H9 (cell line): ENCODE data around the gene MYH14. TPM values are rescaled to one million over a fixed set of nuclear protein-coding genes. Genes with fewer than 3 reads are reported as not detected.

Experiments used
- DNase-seq: peaks from one replicate; pipeline ENCODE4 v3.0.0-alpha.2; 2017
- H2AFZ ChIP-seq: one replicate; pipeline ENCODE4 v1.6.1; 2013; ENCODE audit warnings: mild to moderate bottlenecking, low read length, control low read depth, moderate library complexity
- H2AK5ac ChIP-seq: 2 replicates; pipeline ENCODE4 v1.6.1; 2013; ENCODE audit warnings: low read length, control low read depth, mixed read lengths; ENCODE audit not compliant: insufficient read length
- H2BK120ac ChIP-seq: one replicate; pipeline ENCODE4 v1.6.1; 2013; ENCODE audit warnings: low read depth, mild to moderate bottlenecking, low read length, control low read depth, inconsistent platforms; ENCODE audit not compliant: poor library complexity, severe bottlenecking
- H2BK12ac ChIP-seq: 2 replicates; pipeline ENCODE4 v1.6.1; 2013; ENCODE audit warnings: low read length, control low read depth, mixed read lengths, low read depth; ENCODE audit not compliant: insufficient read length
- H2BK15ac ChIP-seq: 2 replicates; pipeline ENCODE4 v1.6.1; 2013; ENCODE audit warnings: low read depth, low read length, control low read depth
- H2BK20ac ChIP-seq: one replicate; pipeline ENCODE4 v1.6.1; 2013; ENCODE audit warnings: low read depth, mild to moderate bottlenecking, low read length, control low read depth, inconsistent platforms; ENCODE audit not compliant: poor library complexity, severe bottlenecking
- H2BK5ac ChIP-seq: 2 replicates; pipeline ENCODE4 v1.6.1; 2013; ENCODE audit warnings: low read length, control low read depth, mixed read lengths; ENCODE audit not compliant: insufficient read length
- H3K14ac ChIP-seq: 2 replicates; pipeline ENCODE4 v1.6.1; 2013; ENCODE audit warnings: low read length, control low read depth; ENCODE audit not compliant: insufficient read depth
- H3K18ac ChIP-seq: 2 replicates; pipeline ENCODE4 v1.6.1; 2013; ENCODE audit warnings: low read depth, mild to moderate bottlenecking, mixed read lengths, low read length, control low read depth; ENCODE audit not compliant: insufficient read length
- H3K23ac ChIP-seq: 2 replicates; pipeline ENCODE4 v1.6.1; 2013; ENCODE audit warnings: low read length, control low read depth, mixed read lengths, low read depth; ENCODE audit not compliant: insufficient read length
- H3K23me2 ChIP-seq: 2 replicates; pipeline ENCODE4 v1.6.1; 2013; ENCODE audit warnings: low read depth, mild to moderate bottlenecking, mixed read lengths, low read length, control low read depth; ENCODE audit not compliant: insufficient read length, poor library complexity, severe bottlenecking
- H3K27ac ChIP-seq: 2 replicates; pipeline ENCODE4 v1.5.1; 2013; ENCODE audit warnings: low read length, control low read depth, mixed read lengths, low read depth; ENCODE audit not compliant: insufficient read length
- H3K27me3 ChIP-seq: 2 replicates; pipeline ENCODE4 v1.6.1; 2013; ENCODE audit warnings: low read length, control low read depth, inconsistent platforms; ENCODE audit not compliant: insufficient read depth
- H3K4ac ChIP-seq: 2 replicates; pipeline ENCODE4 v1.6.1; 2013; ENCODE audit warnings: low read depth, mild to moderate bottlenecking, control low read depth, inconsistent platforms, low read length, moderate library complexity
- H3K4me1 ChIP-seq: 2 replicates; pipeline ENCODE4 v1.6.1; 2013; ENCODE audit warnings: low read length, control low read depth, inconsistent platforms; ENCODE audit not compliant: insufficient read depth
- H3K4me2 ChIP-seq: 2 replicates; pipeline ENCODE4 v1.6.1; 2013; ENCODE audit warnings: low read length, control low read depth, mixed read lengths; ENCODE audit not compliant: insufficient read length, insufficient read depth
- H3K56ac ChIP-seq: 2 replicates; pipeline ENCODE4 v1.6.1; 2013; ENCODE audit warnings: low read depth, mild to moderate bottlenecking, mixed read lengths, low read length, control low read depth; ENCODE audit not compliant: insufficient read length
- H3K79me1 ChIP-seq: 2 replicates; pipeline ENCODE4 v1.6.1; 2013; ENCODE audit warnings: low read depth, mild to moderate bottlenecking, moderate library complexity, low read length, control low read depth, inconsistent platforms; ENCODE audit not compliant: insufficient read depth, poor library complexity, severe bottlenecking
- H3K79me2 ChIP-seq: 2 replicates; pipeline ENCODE4 v1.6.1; 2013; ENCODE audit warnings: low read length, control low read depth, inconsistent platforms; ENCODE audit not compliant: insufficient read depth
- H3K9ac ChIP-seq: 2 replicates; pipeline ENCODE4 v1.6.1; 2013; ENCODE audit warnings: low read length, control low read depth, mixed read lengths; ENCODE audit not compliant: insufficient read length; ENCODE audit errors: extremely low read depth
- H3K9me3 ChIP-seq: one replicate; pipeline ENCODE4 v1.6.1; 2013; ENCODE audit warnings: low read depth, low read length, inconsistent platforms; ENCODE audit not compliant: control insufficient read depth
- H3T11ph ChIP-seq: one replicate; pipeline ENCODE4 v1.6.1; 2013; ENCODE audit warnings: mild to moderate bottlenecking, low read length, control low read depth, inconsistent platforms
- H4K20me1 ChIP-seq: one replicate; pipeline ENCODE4 v1.6.1; 2013; ENCODE audit not compliant: control insufficient read depth, insufficient read length, insufficient read depth
- H4K5ac ChIP-seq: 2 replicates; pipeline ENCODE4 v1.6.1; 2013; ENCODE audit warnings: low read depth, mild to moderate bottlenecking, mixed read lengths, low read length, control low read depth; ENCODE audit not compliant: insufficient read length
- H4K8ac ChIP-seq: replicated peaks from 2 replicates; pipeline ENCODE4 v1.6.1; 2013; ENCODE audit warnings: low read length, control low read depth, mixed read lengths, low read depth; ENCODE audit not compliant: insufficient read length
- H4K91ac ChIP-seq: 2 replicates; pipeline ENCODE4 v1.6.1; 2013; ENCODE audit warnings: low read depth, mild to moderate bottlenecking, moderate library complexity, mixed read lengths, low read length, control low read depth; ENCODE audit not compliant: insufficient read length
- H3K27ac Mint-ChIP-seq, 3 experiments: 2 replicates in 2 of 3; 3 replicates in 1 of 3; pipeline ENCODE4 v1.8.0; 2020 to 2021; ENCODE audit warnings: mixed read lengths in 3 of 3, mild to moderate bottlenecking in 1 of 3, moderate library complexity in 1 of 3
- H3K27me3 Mint-ChIP-seq: 2 replicates; pipeline ENCODE4 v1.8.0; 2021; ENCODE audit warnings: low read depth, mild to moderate bottlenecking, moderate library complexity, mixed read lengths
- H3K36me3 Mint-ChIP-seq, 3 experiments: 2 replicates in 2 of 3; 3 replicates in 1 of 3; pipeline ENCODE4 v1.8.0; 2020 to 2021; ENCODE audit warnings: low read depth in 3 of 3, mixed read lengths in 3 of 3; ENCODE audit not compliant: insufficient read depth in 1 of 3
- H3K4me1 Mint-ChIP-seq, 2 experiments: 2 replicates each; pipeline ENCODE4 v1.8.0; 2020; ENCODE audit warnings: mixed read lengths in 2 of 2
- H3K4me3 Mint-ChIP-seq, 2 experiments: 2 replicates in 1 of 2; 3 replicates in 1 of 2; pipeline ENCODE4 v1.8.0; 2020 to 2021; ENCODE audit warnings: mild to moderate bottlenecking in 2 of 2, mixed read lengths in 2 of 2, moderate library complexity in 1 of 2
- H3K9me3 Mint-ChIP-seq, 2 experiments: 2 replicates in 1 of 2; 3 replicates in 1 of 2; pipeline ENCODE4 v1.8.0; 2020; ENCODE audit warnings: mild to moderate bottlenecking in 2 of 2, mixed read lengths in 2 of 2, moderate library complexity in 1 of 2
- CTCF ChIP-seq: fragments of 200-600 bp; sonication (generic); conservative IDR thresholded peaks from 3 replicates; pipeline ENCODE4 v1.8.0; 2021; ENCODE audit warnings: antibody characterized with exemption, mild to moderate bottlenecking
- WGBS: extraction: QIAGEN DNeasy Blood & Tissue Kit; methylation state at CpG from one replicate; pipeline ENCODE4 v1.1.7; 2013; ENCODE audit warnings: missing lambda C conversion rate, low lambda C conversion rate, mixed read lengths; ENCODE audit not compliant: insufficient read length; ENCODE audit errors: extremely low coverage; 5-methylcytosine and 5-hydroxymethylcytosine counted together
- total RNA-seq: library from RNA; stranded (reverse); gene quantifications from 2 replicates; pipeline ENCODE4 v1.2.1, GENCODE V29; 2021

Gene MYH14
- total RNA-seq, 1 experiment from 2014 or later: 27.7 TPM

DNA sequence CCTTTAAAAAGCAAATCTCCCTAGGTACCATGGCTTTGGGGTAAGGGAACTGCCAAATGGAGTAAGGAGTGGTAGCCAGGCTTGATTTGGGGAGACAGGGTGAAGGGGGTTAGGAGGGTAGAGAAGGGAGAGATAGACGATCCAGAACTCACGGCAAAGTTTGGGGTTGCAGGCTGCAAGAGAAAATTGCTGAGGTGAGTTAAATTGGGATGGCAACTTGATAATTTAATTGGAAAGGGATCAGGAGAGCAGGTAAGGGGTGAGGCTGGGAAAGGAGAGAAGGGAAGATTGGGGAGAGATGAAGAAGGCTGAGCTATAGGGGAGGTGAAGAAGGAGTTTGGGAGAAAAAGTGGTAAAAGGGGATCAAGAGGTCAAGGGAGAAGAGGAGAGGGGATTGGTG lies 44.3 kb upstream of the MYH14 start:
- Mint-ChIP-seq H3K36me3 (no peaks in the 10 kb centered on the region), H3K9me3 (peaks cover 0 to 6% of the 10 kb centered on the region in 2 experiments; a peak in 1 of 5 replicates), H3K4me3 (no peak overlapping the region), H3K4me1 (peaks cover 5 to 19% of the 10 kb centered on the region in 2 experiments), H3K27ac (no peak overlapping the region), H3K27me3 (peaks cover 21% of the 10 kb centered on the region)
- H4K5ac ChIP-seq: no peak overlapping the region
- H3K9ac ChIP-seq: no peak overlapping the region
- H3K9me3 ChIP-seq: peaks cover 5% of the 10 kb centered on the region
- no peak overlapping the region for H3K4me2 ChIP-seq
- H3K4me1 ChIP-seq: no peaks in the 10 kb centered on the region
- no CpG with 5 or more reads among the region's 2 CpGs for WGBS
- no peaks in the 10 kb centered on the region for H4K20me1 ChIP-seq
- H3K14ac ChIP-seq: no peak overlapping the region
- no peaks in the 10 kb centered on the region for H3K79me1 ChIP-seq
- H3K18ac ChIP-seq: no peak overlapping the region
- DNase-seq: no peak
- no peaks in the 10 kb centered on the region for H3K27me3 ChIP-seq
- H3K27ac ChIP-seq: no peak overlapping the region
- H4K91ac ChIP-seq: no peak overlapping the region
- no peak overlapping the region for H3T11ph ChIP-seq
- no peak overlapping the region for H2BK15ac ChIP-seq
- no peak overlapping the region for H2BK120ac ChIP-seq
- H3K56ac ChIP-seq: no peak overlapping the region
- no peak overlapping the region for H2BK5ac ChIP-seq
- no peak for TF ChIP-seq CTCF
- H2AK5ac ChIP-seq: no peak overlapping the region
- no peak overlapping the region for H2BK20ac ChIP-seq
- no peak overlapping the region for H3K4ac ChIP-seq
- no peak overlapping the region for H2BK12ac ChIP-seq
- H3K23me2 ChIP-seq: no peaks in the 10 kb centered on the region
- no peak overlapping the region for H4K8ac ChIP-seq
- no peak overlapping the region for H2AFZ ChIP-seq
- no peak overlapping the region for H3K23ac ChIP-seq
- no peaks in the 10 kb centered on the region for H3K79me2 ChIP-seq
